Ectodermal cell (in vitro differentiated cells): ENCODE measurements around the gene ZNF346.

Experiments
- H3K27ac ChIP-seq: 2 replicates; pipeline ENCODE4 v1.7.0; 2013; ENCODE audit warnings: mild to moderate bottlenecking, low read depth, low read length; ENCODE audit not compliant: insufficient read depth, poor library complexity, severe bottlenecking
- H3K27me3 ChIP-seq: 2 replicates; pipeline ENCODE4 v1.7.0; 2013; ENCODE audit warnings: mild to moderate bottlenecking, low read length; ENCODE audit not compliant: insufficient read depth, control insufficient read depth, poor library complexity, severe bottlenecking
- H3K36me3 ChIP-seq: one replicate; pipeline ENCODE4 v1.7.0; 2013; ENCODE audit warnings: low read length; ENCODE audit not compliant: control insufficient read depth, insufficient read depth
- H3K4me1 ChIP-seq: one replicate; pipeline ENCODE4 v1.7.0; 2013; ENCODE audit warnings: low read length; ENCODE audit not compliant: control insufficient read depth, insufficient read depth
- H3K4me3 ChIP-seq: 2 replicates; pipeline ENCODE4 v1.7.0; 2013; ENCODE audit warnings: low read depth, low read length, control low read depth; ENCODE audit not compliant: insufficient read depth
- H3K9me3 ChIP-seq: 2 replicates; pipeline ENCODE4 v1.7.0; 2013; ENCODE audit warnings: mild to moderate bottlenecking, low read length, moderate library complexity; ENCODE audit not compliant: control insufficient read depth
- WGBS, 2 experiments: methylation state at CpG; one replicate each; pipeline ENCODE4 v1.1.7; 2013; ENCODE audit warnings: missing lambda C conversion rate in 2 of 2; 5-methylcytosine and 5-hydroxymethylcytosine counted together

The ZNF346 gene

DNA sequence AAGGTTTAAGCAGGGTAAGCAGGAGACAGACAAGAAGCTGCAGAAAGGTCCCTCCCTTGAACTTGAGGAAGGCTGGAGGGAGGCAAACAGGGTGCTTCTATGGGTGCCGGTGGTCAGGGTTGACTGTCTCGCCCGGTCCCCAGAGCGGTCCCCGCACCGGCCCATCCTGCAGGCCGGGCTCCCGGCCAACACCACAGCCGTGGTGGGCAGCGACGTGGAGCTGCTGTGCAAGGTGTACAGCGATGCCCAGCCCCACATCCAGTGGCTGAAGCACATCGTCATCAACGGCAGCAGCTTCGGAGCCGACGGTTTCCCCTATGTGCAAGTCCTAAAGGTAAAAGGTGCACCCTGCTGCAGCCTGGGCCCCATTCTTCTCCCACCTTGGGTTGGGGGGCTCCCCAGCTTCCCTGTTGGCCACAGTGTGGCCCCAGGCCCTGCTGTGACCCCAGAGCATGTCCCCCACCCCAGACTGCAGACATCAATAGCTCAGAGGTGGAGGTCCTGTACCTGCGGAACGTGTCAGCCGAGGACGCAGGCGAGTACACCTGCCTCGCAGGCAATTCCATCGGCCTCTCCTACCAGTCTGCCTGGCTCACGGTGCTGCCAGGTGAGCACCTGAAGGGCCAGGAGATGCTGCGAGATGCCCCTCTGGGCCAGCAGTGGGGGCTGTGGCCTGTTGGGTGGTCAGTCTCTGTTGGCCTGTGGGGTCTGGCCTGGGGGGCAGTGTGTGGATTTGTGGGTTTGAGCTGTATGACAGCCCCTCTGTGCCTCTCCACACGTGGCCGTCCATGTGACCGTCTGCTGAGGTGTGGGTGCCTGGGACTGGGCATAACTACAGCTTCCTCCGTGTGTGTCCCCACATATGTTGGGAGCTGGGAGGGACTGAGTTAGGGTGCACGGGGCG, 69.9 kb downstream of the ZNF346 start:
- H3K27me3 ChIP-seq: peaks cover 3% of the 10 kb centered on the region
- no peaks in the 10 kb centered on the region for H3K36me3 ChIP-seq
- no peak overlapping the region for H3K4me3 ChIP-seq
- no peaks in the 10 kb centered on the region for H3K9me3 ChIP-seq
- no peak overlapping the region for H3K27ac ChIP-seq
- 95 to 96% methylated on average over 32 of the region's 32 CpGs for WGBS, 2 experiments
- peaks cover 6% of the 10 kb centered on the region for H3K4me1 ChIP-seq

DNA sequence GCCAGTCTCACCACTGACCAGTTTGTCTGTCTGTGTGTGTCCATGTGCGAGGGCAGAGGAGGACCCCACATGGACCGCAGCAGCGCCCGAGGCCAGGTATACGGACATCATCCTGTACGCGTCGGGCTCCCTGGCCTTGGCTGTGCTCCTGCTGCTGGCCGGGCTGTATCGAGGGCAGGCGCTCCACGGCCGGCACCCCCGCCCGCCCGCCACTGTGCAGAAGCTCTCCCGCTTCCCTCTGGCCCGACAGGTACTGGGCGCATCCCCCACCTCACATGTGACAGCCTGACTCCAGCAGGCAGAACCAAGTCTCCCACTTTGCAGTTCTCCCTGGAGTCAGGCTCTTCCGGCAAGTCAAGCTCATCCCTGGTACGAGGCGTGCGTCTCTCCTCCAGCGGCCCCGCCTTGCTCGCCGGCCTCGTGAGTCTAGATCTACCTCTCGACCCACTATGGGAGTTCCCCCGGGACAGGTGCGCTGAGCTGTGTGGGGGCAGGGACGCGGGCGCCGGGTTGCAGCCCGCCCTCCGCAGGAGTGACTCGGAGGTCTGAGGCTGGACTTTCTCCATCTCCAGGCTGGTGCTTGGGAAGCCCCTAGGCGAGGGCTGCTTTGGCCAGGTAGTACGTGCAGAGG, 70.7 kb downstream of the ZNF346 start:
- H3K4me3 ChIP-seq: no peak overlapping the region
- H3K4me1 ChIP-seq: peaks cover 8% of the 10 kb centered on the region
- H3K27me3 ChIP-seq: no peaks in the 10 kb centered on the region
- H3K27ac ChIP-seq: no peak overlapping the region
- no peaks in the 10 kb centered on the region for H3K9me3 ChIP-seq
- 95 to 96% methylated on average over 40 of the region's 40 CpGs for WGBS, 2 experiments
- H3K36me3 ChIP-seq: no peaks in the 10 kb centered on the region

DNA sequence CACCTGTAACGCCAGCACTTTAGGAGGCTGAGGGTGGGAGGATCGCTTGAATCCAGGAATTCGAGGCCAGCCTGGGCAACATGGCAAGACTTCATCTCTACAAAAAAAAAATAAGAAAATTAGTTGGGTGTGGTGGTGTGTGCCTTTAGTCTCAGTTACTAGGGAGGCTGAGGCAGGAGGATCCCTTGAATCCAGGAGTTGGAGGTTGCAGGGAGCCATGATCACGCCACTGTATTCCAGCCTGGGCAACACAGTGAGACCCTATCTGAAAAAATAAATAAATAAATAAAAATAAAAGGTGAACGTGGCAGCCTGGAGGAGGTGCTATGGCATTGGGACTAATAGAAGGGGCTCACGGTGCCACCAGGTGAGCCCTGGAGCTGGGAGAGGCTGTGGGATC, 71.3 kb downstream of the ZNF346 start:
- Histone ChIP-seq H3K4me1 (peaks cover 14% of the 10 kb centered on the region), H3K36me3 (no peaks in the 10 kb centered on the region), H3K4me3 (no peak overlapping the region), H3K27me3 (no peaks in the 10 kb centered on the region), H3K27ac (no peak overlapping the region), H3K9me3 (no peaks in the 10 kb centered on the region)
- WGBS, 2 experiments: 87 to 94% methylated on average over 5 to 6 of the region's 6 CpGs

DNA sequence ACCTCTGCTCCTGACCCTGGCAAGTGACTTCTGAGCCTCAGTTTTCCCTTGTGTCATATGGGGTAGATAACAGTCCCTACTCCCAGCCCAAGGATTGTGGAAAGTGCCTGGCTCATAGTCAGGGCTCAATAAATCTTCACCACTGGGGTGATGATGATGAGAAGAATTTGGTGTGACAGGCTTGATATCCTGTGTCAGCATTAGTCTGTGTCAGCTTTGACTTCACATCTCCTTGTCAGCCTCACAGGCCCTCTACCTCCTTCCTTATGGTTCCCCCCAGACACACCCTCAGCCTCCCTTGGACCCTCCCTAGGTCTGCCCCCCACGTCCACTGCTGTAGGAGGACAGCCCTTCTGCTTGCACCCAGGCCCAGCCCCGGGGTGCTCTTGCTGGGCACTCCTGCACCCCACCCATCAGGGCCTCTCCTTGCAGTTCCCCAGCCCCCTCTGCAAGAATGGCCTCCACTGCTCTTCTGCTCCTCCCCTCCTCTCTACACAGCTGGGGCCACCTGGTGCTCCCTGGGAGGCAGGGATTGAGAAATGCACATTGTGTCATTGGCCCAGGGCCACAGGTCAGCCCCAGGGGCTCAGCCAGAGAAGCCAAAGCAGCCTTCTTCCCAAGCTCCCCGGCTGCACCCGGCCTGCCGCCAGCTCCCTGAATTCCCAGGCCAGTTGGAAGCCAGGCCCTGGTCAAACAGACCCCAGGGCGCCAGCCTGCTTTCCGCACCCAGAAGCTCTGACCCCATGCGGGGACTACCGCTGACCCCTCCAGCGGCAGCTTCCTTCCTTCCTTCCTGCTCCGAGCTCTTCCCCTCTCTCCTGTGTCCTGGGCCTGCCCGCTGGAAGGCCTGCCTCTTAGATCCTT, 72.0 kb downstream of the ZNF346 start:
- no peaks in the 10 kb centered on the region for H3K36me3 ChIP-seq
- WGBS, 2 experiments: 81 to 85% methylated on average over 12 of the region's 12 CpGs
- no peak overlapping the region for H3K27ac ChIP-seq

DNA sequence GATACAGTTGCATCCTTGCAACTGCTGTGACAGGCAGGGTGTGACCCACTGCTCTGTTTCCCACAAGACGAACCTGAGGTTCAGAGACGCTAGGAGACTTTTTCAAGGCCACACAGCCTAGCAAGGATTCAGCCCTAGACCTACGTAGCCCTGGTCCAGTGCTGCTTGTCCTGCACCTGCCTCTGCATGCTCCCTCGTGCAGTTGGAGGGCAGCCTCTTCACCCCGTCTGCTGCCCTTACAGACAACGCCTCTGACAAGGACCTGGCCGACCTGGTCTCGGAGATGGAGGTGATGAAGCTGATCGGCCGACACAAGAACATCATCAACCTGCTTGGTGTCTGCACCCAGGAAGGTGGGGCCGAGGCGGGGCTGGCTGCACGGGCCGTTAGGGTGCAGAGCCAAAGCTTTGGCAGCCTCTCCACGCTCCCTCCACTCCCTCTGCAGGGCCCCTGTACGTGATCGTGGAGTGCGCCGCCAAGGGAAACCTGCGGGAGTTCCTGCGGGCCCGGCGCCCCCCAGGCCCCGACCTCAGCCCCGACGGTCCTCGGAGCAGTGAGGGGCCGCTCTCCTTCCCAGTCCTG, 72.7 kb downstream of the ZNF346 start:
- Histone ChIP-seq H3K27me3 (no peaks in the 10 kb centered on the region), H3K4me1 (peaks cover 20% of the 10 kb centered on the region), H3K4me3 (no peak overlapping the region), H3K36me3 (no peaks in the 10 kb centered on the region), H3K27ac (no peak overlapping the region), H3K9me3 (no peaks in the 10 kb centered on the region)
- 92 to 94% methylated on average over 28 of the region's 28 CpGs for WGBS, 2 experiments

More for the DNA sequence above, 72.0 kb downstream of the ZNF346 start:
- H3K27me3 ChIP-seq: no peaks in the 10 kb centered on the region
- peaks cover 20% of the 10 kb centered on the region for H3K4me1 ChIP-seq
- no peaks in the 10 kb centered on the region for H3K9me3 ChIP-seq
- H3K4me3 ChIP-seq: no peak overlapping the region

DNA sequence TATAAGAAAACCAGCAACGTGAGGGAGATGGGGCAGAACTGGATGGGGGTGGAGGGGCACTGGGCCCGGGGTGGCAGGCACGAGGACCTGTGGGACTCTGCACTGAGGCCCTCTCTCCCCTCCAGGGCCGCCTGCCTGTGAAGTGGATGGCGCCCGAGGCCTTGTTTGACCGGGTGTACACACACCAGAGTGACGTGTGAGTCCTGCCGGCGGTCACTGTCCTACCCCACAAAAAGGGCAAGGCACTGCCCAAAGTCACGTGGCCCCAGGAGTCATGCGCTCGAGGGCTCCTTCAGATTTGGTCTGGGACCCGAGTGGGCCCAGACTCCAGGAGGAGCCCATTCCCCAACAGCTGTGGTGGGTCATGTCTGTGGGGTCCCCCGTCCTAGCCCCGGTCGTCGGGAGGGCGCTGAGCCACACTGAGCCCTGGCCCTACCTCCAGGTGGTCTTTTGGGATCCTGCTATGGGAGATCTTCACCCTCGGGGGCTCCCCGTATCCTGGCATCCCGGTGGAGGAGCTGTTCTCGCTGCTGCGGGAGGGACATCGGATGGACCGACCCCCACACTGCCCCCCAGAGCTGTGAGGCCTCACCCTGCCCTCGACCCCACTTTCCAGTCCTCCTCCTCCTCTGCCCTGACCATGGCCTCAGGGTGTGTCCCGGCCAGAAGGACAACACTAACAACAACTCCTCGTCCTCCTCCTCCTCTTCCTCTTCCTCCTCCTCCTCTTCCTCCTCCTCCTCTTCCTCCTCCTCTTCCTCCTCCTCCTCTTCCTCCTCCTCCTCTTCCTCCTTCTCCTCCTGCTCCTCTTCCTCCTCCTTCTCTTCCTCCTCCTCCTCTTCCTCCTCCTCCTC, 73.9 kb downstream of the ZNF346 start:
- WGBS, 2 experiments: 93 to 94% methylated on average over 29 of the region's 29 CpGs
- H3K27me3 ChIP-seq: no peaks in the 10 kb centered on the region
- H3K27ac ChIP-seq: no peak overlapping the region
- H3K4me3 ChIP-seq: no peak overlapping the region
- H3K9me3 ChIP-seq: no peaks in the 10 kb centered on the region
- peaks cover 20% of the 10 kb centered on the region for H3K4me1 ChIP-seq
- no peaks in the 10 kb centered on the region for H3K36me3 ChIP-seq

DNA sequence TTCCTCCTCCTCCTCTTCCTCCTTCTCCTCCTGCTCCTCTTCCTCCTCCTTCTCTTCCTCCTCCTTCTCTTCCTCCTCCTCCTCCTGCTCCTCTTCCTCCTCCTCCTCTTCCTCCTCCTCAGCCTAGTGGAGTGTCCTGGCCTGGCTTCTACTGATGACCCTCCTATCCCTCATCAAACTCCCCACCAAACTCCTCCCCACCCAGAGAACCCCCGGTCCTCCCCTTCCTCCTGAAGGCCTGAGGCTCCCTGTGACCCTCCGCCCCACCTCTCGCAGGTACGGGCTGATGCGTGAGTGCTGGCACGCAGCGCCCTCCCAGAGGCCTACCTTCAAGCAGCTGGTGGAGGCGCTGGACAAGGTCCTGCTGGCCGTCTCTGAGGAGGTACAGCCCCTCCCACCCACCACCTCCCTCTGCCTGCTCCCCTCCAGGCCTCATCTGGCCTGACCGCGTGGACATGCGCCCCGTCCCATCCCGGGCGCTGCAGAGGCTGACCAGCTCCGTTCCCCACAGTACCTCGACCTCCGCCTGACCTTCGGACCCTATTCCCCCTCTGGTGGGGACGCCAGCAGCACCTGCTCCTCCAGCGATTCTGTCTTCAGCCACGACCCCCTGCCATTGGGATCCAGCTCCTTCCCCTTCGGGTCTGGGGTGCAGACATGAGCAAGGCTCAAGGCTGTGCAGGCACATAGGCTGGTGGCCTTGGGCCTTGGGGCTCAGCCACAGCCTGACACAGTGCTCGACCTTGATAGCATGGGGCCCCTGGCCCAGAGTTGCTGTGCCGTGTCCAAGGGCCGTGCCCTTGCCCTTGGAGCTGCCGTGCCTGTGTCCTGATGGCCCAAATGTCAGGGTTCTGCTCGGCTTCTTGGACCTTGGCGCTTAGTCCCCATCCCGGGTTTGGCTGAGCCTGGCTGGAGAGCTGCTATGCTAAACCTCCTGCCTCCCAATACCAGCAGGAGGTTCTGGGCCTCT, 74.8 kb downstream of the ZNF346 start:
- Histone ChIP-seq H3K4me3 (no peak overlapping the region), H3K9me3 (no peaks in the 10 kb centered on the region), H3K27ac (no peak overlapping the region), H3K36me3 (no peaks in the 10 kb centered on the region), H3K27me3 (no peaks in the 10 kb centered on the region), H3K4me1 (peaks cover 20% of the 10 kb centered on the region)
- 93 to 94% methylated on average over 30 of the region's 30 CpGs for WGBS, 2 experiments

DNA sequence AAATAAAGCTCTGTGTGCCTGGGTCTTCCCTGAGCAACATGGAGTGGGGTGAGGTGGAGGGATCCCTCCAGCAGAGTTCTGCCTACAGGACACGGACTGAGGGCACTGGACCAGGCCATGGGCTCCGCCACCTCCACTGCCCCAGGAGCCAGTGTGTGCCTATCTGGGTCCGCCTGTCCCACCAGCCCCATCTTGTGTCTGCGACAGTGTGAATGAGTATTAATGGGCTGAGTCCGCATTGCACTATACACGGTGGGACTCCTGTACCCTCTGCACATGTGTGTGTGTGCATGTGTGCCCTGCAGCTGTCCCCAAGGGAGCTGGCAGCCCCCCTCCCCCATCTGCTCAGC, 75.6 kb downstream of the ZNF346 start:
- 94 to 95% methylated on average over 6 of the region's 6 CpGs for WGBS, 2 experiments
- H3K27ac ChIP-seq: no peak overlapping the region
- no peaks in the 10 kb centered on the region for H3K9me3 ChIP-seq
- H3K4me3 ChIP-seq: no peak overlapping the region
- H3K36me3 ChIP-seq: no peaks in the 10 kb centered on the region
- peaks cover 20% of the 10 kb centered on the region for H3K4me1 ChIP-seq
- H3K27me3 ChIP-seq: no peaks in the 10 kb centered on the region
